ENCODE measurements around the gene PHF21B. TPM values are rescaled to one million over a fixed set of nuclear protein-coding genes. Genes with fewer than 3 reads are reported as not detected.

Gene PHF21B
- total RNA-seq, 1 donor from 2014 or later, result 0.69 TPM

- no peaks in the 10 kb centered on the region for H3K9me3 ChIP-seq (replicated peaks)
- DNase-seq, result no peak
- TF ChIP-seq CTCF (IDR thresholded peaks at IDR 0.05; ENCODE audit: borderline replicate concordance), result no peak
- no peaks in the 10 kb centered on the region for H3K36me3 ChIP-seq
- H3K27me3 ChIP-seq (ENCODE audit: low read depth), result peaks cover 53% of the 10 kb centered on the region
- H3K4me3 ChIP-seq, result no peak overlapping the region
- no peak overlapping the region for H3K27ac ChIP-seq (replicated peaks)
- no peaks in the 10 kb centered on the region for H3K4me1 ChIP-seq
- intact Hi-C loops (cut with micrococcal nuclease), result no loop called here
Observed at GRCh38 chr22:44944883-44945601, 64.8 kb downstream of the PHF21B start.

- TF ChIP-seq CTCF (IDR thresholded peaks at IDR 0.05; ENCODE audit: borderline replicate concordance), result no peak
- no peak for DNase-seq
- Histone ChIP-seq H3K27ac (replicated peaks) (no peak overlapping the region), H3K9me3 (replicated peaks) (no peaks in the 10 kb centered on the region), H3K36me3 (no peaks in the 10 kb centered on the region), H3K27me3 (ENCODE audit: low read depth) (peaks cover 66% of the 10 kb centered on the region), H3K4me3 (no peak overlapping the region), H3K4me1 (no peaks in the 10 kb centered on the region)
- intact Hi-C loops (cut with micrococcal nuclease), result no loop called here
Observed at GRCh38 chr22:44943701-44944324, 66.0 kb downstream of the PHF21B start.

GRCh38 chr22:44942979-44943700 is 66.7 kb downstream of the PHF21B start:
- Histone ChIP-seq H3K4me3 (no peak overlapping the region), H3K27me3 (ENCODE audit: low read depth) (peaks cover 67% of the 10 kb centered on the region), H3K4me1 (no peaks in the 10 kb centered on the region), H3K9me3 (replicated peaks) (no peaks in the 10 kb centered on the region), H3K36me3 (no peaks in the 10 kb centered on the region), H3K27ac (replicated peaks) (no peak overlapping the region)
- TF ChIP-seq CTCF (IDR thresholded peaks at IDR 0.05; ENCODE audit: borderline replicate concordance), result no peak
- DNase-seq, result no peak
- intact Hi-C loops (cut with micrococcal nuclease), result no loop called here

- no peaks in the 10 kb centered on the region for H3K9me3 ChIP-seq (replicated peaks)
- H3K27ac ChIP-seq (replicated peaks), result no peak overlapping the region
- H3K27me3 ChIP-seq (ENCODE audit: low read depth), result peaks cover 74% of the 10 kb centered on the region
- TF ChIP-seq CTCF (IDR thresholded peaks at IDR 0.05; ENCODE audit: borderline replicate concordance), result no peak
- no peaks in the 10 kb centered on the region for H3K4me1 ChIP-seq
- no peak overlapping the region for H3K4me3 ChIP-seq
- no peaks in the 10 kb centered on the region for H3K36me3 ChIP-seq
- intact Hi-C loops (cut with micrococcal nuclease), result no loop called here
- no peak for DNase-seq
Observed at GRCh38 chr22:44942056-44942455, 67.7 kb downstream of the PHF21B start.

- peaks cover 3% of the 10 kb centered on the region for H3K4me1 ChIP-seq
- no peaks in the 10 kb centered on the region for H3K36me3 ChIP-seq
- peaks cover 75% of the 10 kb centered on the region for H3K27me3 ChIP-seq (ENCODE audit: low read depth)
- intact Hi-C loops (cut with micrococcal nuclease), result no loop called here
- no peak overlapping the region for H3K27ac ChIP-seq (replicated peaks)
- no peak overlapping the region for H3K4me3 ChIP-seq
- no peaks in the 10 kb centered on the region for H3K9me3 ChIP-seq (replicated peaks)
- no peak for DNase-seq
- no peak for TF ChIP-seq CTCF (IDR thresholded peaks at IDR 0.05; ENCODE audit: borderline replicate concordance)
Observed at GRCh38 chr22:44941207-44941606, 68.6 kb downstream of the PHF21B start.
